Keratinocyte (primary cell): ENCODE results near the gene SYT1. TPM values are rescaled to one million over a fixed set of nuclear protein-coding genes. Genes with fewer than 3 reads are reported as not detected.

Experiments used
- DNase-seq: peaks from one replicate; pipeline ENCODE4 v3.0.0-alpha.2; 2011; ENCODE audit warnings: low read depth, missing footprints, low spot score
- FAIRE-seq: peaks from 2 replicates; lab custom pipeline; 2011; peaks lifted over from hg19 to GRCh38; lab: Jason Lieb, UNC
- H2AFZ ChIP-seq: 2 replicates; pipeline ENCODE4 v1.6.0; 2012; ENCODE audit warnings: low read length, control low read depth, inconsistent platforms; ENCODE audit not compliant: control insufficient read depth
- H3K27ac ChIP-seq: 2 replicates; pipeline ENCODE4 v1.5.1; 2011; ENCODE audit warnings: low read length; ENCODE audit not compliant: control insufficient read depth, insufficient read depth
- H3K27me3 ChIP-seq: 3 replicates; pipeline ENCODE4 v1.6.0; 2011; ENCODE audit warnings: low read length; ENCODE audit not compliant: control insufficient read depth, insufficient read depth; ENCODE audit errors: extremely low read depth
- H3K36me3 ChIP-seq, 2 experiments: 2 replicates in 1 of 2; 3 replicates in 1 of 2; pipeline ENCODE4 v1.5.1; 2011; ENCODE audit warnings: low read length in 2 of 2, mild to moderate bottlenecking in 1 of 2; ENCODE audit not compliant: control insufficient read depth in 2 of 2, insufficient read depth in 2 of 2; ENCODE audit errors: extremely low read depth in 1 of 2
- H3K4me1 ChIP-seq: 3 replicates; pipeline ENCODE4 v1.5.1; 2011; ENCODE audit warnings: low read length; ENCODE audit not compliant: control insufficient read depth, insufficient read depth; ENCODE audit errors: extremely low read depth
- H3K4me2 ChIP-seq: 3 replicates; pipeline ENCODE4 v1.6.0; 2011; ENCODE audit warnings: low read depth, low read length; ENCODE audit not compliant: control insufficient read depth, insufficient read depth; ENCODE audit errors: extremely low read depth
- H3K4me3 ChIP-seq, 3 experiments: fragments of 200-600 bp in 1 of 3; sonication (generic) in 1 of 3; 2 replicates in 2 of 3; 3 replicates in 1 of 3; pipeline ENCODE4 v1.5.1; 2011 to 2016; ENCODE audit warnings: low read length in 3 of 3, mild to moderate bottlenecking in 3 of 3, control low read depth in 2 of 3, inconsistent platforms in 1 of 3, low read depth in 1 of 3, mixed read lengths in 1 of 3, mixed run types in 1 of 3, moderate library complexity in 1 of 3; ENCODE audit not compliant: control insufficient read depth in 2 of 3, insufficient read depth in 2 of 3; ENCODE audit errors: extremely low read depth in 1 of 3
- H3K79me2 ChIP-seq: 2 replicates; pipeline ENCODE4 v1.6.0; 2012; ENCODE audit warnings: low read length; ENCODE audit not compliant: control insufficient read depth, insufficient read depth
- H3K9ac ChIP-seq: 3 replicates; pipeline ENCODE4 v1.6.0; 2011; ENCODE audit warnings: low read length; ENCODE audit not compliant: control insufficient read depth, insufficient read depth; ENCODE audit errors: extremely low read depth
- H3K9me1 ChIP-seq: 3 replicates; pipeline ENCODE4 v1.6.0; 2011; ENCODE audit warnings: low read length; ENCODE audit not compliant: control insufficient read depth, insufficient read depth; ENCODE audit errors: extremely low read depth
- H3K9me3 ChIP-seq: 2 replicates; pipeline ENCODE4 v1.5.1; 2012; ENCODE audit warnings: low read depth, low read length; ENCODE audit not compliant: control insufficient read depth
- H4K20me1 ChIP-seq: 3 replicates; pipeline ENCODE4 v1.6.0; 2011; ENCODE audit warnings: low read length; ENCODE audit not compliant: control insufficient read depth, insufficient read depth; ENCODE audit errors: extremely low read depth
- CTCF ChIP-seq, 3 experiments: IDR thresholded peaks in 1 of 3; conservative IDR thresholded peaks in 1 of 3; optimal IDR thresholded peaks in 1 of 3; 2 replicates in 2 of 3; 3 replicates in 1 of 3; pipeline versions ENCODE3 to v1.5.1; 2011; ENCODE audit warnings: low read length in 3 of 3, mild to moderate bottlenecking in 3 of 3, moderate library complexity in 2 of 3, control low read depth in 1 of 3, inconsistent platforms in 1 of 3; ENCODE audit not compliant: insufficient read depth in 2 of 3; ENCODE audit errors: extremely low read depth in 1 of 3
- EZH2 ChIP-seq: IDR thresholded peaks from one replicate; pipeline ENCODE4 v1.6.1; 2012; ENCODE audit warnings: inconsistent platforms, mild to moderate bottlenecking, low read length, moderate library complexity
- dilution Hi-C: fragments of 300-500 bp; cut with MboI; formaldehyde crosslinking; loops from one replicate; pipeline ENCODE4 v1.7.0; 2020; ENCODE audit warnings: low sequenced_read_pairs; ENCODE audit not compliant: extremely low pct_ligation_motif_present
- polyA plus RNA-seq, 5 experiments: library from polyadenylated mRNA; depleted of rRNA in 3 of 5; stranded (reverse) in 3 of 5; stranded (forward) in 1 of 5; unstranded in 1 of 5; fragments of >200 nt; gene quantifications; 1 replicate in 1 of 5; 2 replicates in 3 of 5; 3 replicates in 1 of 5; pipeline versions ENCODE4 v1.2.1 to v1.2.3, GENCODE V29; 2011 to 2012; ENCODE audit warnings: missing spikeins in 2 of 5, low read depth in 1 of 5, low replicate concordance in 1 of 5

Gene SYT1
- polyA plus RNA-seq, 1 donor (not counting 4 experiments of a cell fraction or from before 2014, with no cell fraction given): 6.1 TPM

GRCh38 chr12:78886719-78887407 lies 22.3 kb downstream of the SYT1 start:
- no peaks in the 10 kb centered on the region for H3K36me3 ChIP-seq
- H3K27me3 ChIP-seq: no peaks in the 10 kb centered on the region
- no peak overlapping the region for H3K4me3 ChIP-seq
- no peak overlapping the region for H3K9ac ChIP-seq
- TF ChIP-seq EZH2 (no peak), CTCF (optimal IDR thresholded peaks at IDR 0.05 in 1 of 3, IDR thresholded peaks at IDR 0.05 in 1 of 3, conservative IDR thresholded peaks at IDR 0.05 in 1 of 3; ENCODE audit: extremely low read depth in 1 of 3, insufficient read depth in 2 of 3, low read length in 3 of 3) (no peak)
- H3K9me1 ChIP-seq: no peaks in the 10 kb centered on the region
- no peak overlapping the region for H3K27ac ChIP-seq
- DNase-seq (no peak), FAIRE-seq (no peak)
- no peaks in the 10 kb centered on the region for H3K79me2 ChIP-seq
- no peaks in the 10 kb centered on the region for H3K9me3 ChIP-seq
- no peaks in the 10 kb centered on the region for H4K20me1 ChIP-seq
- peaks cover 2% of the 10 kb centered on the region for H3K4me1 ChIP-seq
- dilution Hi-C loops: no loop called here
- H3K4me2 ChIP-seq: no peak overlapping the region
- H2AFZ ChIP-seq: no peak overlapping the region

GRCh38 chr12:78887444-78887843 lies 22.9 kb downstream of the SYT1 start:
- Histone ChIP-seq H3K4me1 (peaks cover 2% of the 10 kb centered on the region), H3K9ac (no peak overlapping the region), H3K27me3 (no peaks in the 10 kb centered on the region), H3K79me2 (no peaks in the 10 kb centered on the region), H3K4me3 (no peak overlapping the region), H3K9me1 (no peaks in the 10 kb centered on the region), H2AFZ (no peak overlapping the region), H4K20me1 (no peaks in the 10 kb centered on the region), H3K27ac (no peak overlapping the region), H3K9me3 (no peaks in the 10 kb centered on the region), H3K4me2 (no peak overlapping the region), H3K36me3 (no peaks in the 10 kb centered on the region)
- dilution Hi-C loops: no loop called here
- no peak for TF ChIP-seq EZH2
- TF ChIP-seq CTCF (optimal IDR thresholded peaks at IDR 0.05 in 1 of 3, IDR thresholded peaks at IDR 0.05 in 1 of 3, conservative IDR thresholded peaks at IDR 0.05 in 1 of 3; ENCODE audit: extremely low read depth in 1 of 3, insufficient read depth in 2 of 3, low read length in 3 of 3): no peak
- FAIRE-seq (no peak), DNase-seq (no peak)
